OCI-LY1 (cell line): ENCODE data around the gene YJU2.

Experiments used
- CTCF ChIP-seq: fragments of 200-600 bp; sonication (generic), shearing (Covaris generic); IDR thresholded peaks from 2 replicates; pipeline ENCODE4 v1.5.1; 2017; ENCODE audit warnings: mild to moderate bottlenecking, antibody characterized with exemption, low read length, moderate library complexity, mixed read lengths
- EZH2 ChIP-seq: fragments of 200-600 bp; sonication (generic), shearing (Covaris generic); IDR thresholded peaks from 2 replicates; pipeline ENCODE4 v1.8.0; 2017; ENCODE audit warnings: borderline replicate concordance, mixed run types, mild to moderate bottlenecking, antibody characterized with exemption, low read length, moderate library complexity, mixed read lengths

GRCh38 chr19:4258181-4258580 is 11.3 kb downstream of the YJU2 start:
- TF ChIP-seq EZH2 (no peak), CTCF (no peak)
